Measurements from ENCODE around the gene SCIN. TPM values are rescaled to one million over a fixed set of nuclear protein-coding genes. Genes with fewer than 3 reads are reported as not detected.

The SCIN gene
- under 0.01 TPM in 2 replicates for total RNA-seq

GRCh38 chr7:12570534-12571461, at the start of gene SCIN:
Gene SCIN, plus strand, starts transcription at chr7:12570720. Its CDS starts 67 bp downstream, at chr7:12570787.

GRCh38 chr7:12686891-12687717, 116.6 kb downstream of the SCIN start, which contains the start of gene ARL4A:
Gene ARL4A, plus strand, starts transcription at chr7:12687633. Its CDS starts 622 bp downstream, at chr7:12688255.

Small RNA genes lying within 50 kb of the gene (small RNA-seq; reads per million reads assigned to genes)
- gene RF00264 = not detected

Other genes starting within 250 kb of the SCIN start
- gene VWDE, start 166.9 kb upstream of the SCIN start, total RNA-seq = under 0.01 TPM in 1 of 2 replicates, not detected in the other
- 18.4 and 30.1 TPM in 2 replicates for gene ARL4A, start 116.9 kb downstream of the SCIN start, total RNA-seq

All from subcutaneous preadipocyte (primary cell).